GM23338 (cell line): Measurements from ENCODE around the gene TRAF3IP3. TPM values are rescaled to one million over a fixed set of nuclear protein-coding genes. Genes with fewer than 3 reads are reported as not detected.

Experiments used
- CTCF ChIP-seq, 2 experiments: fragments of 200-600 bp in 1 of 2; sonication (generic) in 1 of 2; conservative IDR thresholded peaks; 2 replicates each; pipeline versions ENCODE4 v1.5.1 to v1.6.1; 2016 to 2017; ENCODE audit warnings: antibody characterized with exemption in 2 of 2, low read depth in 2 of 2, mild to moderate bottlenecking in 2 of 2, moderate library complexity in 1 of 2
- EZH2 ChIP-seq: fragments of 200-600 bp; sonication (generic); IDR thresholded peaks from one replicate; pipeline ENCODE4 v1.8.0; 2017; ENCODE audit warnings: antibody characterized with exemption, mild to moderate bottlenecking, low read depth; ENCODE audit not compliant: unreplicated experiment
- EZH2phosphoT487 ChIP-seq: fragments of 200-600 bp; sonication (generic); IDR thresholded peaks from one replicate; pipeline ENCODE4 v1.8.1; 2018; ENCODE audit warnings: antibody characterized with exemption; ENCODE audit not compliant: unreplicated experiment
- JUNB ChIP-seq: IDR thresholded peaks from one replicate; pipeline ENCODE4 v1.6.1; 2016; ENCODE audit warnings: antibody characterized with exemption; ENCODE audit not compliant: unreplicated experiment
- NANOG ChIP-seq: IDR thresholded peaks from 2 replicates; pipeline ENCODE4 v1.6.1; 2016; ENCODE audit warnings: antibody characterized with exemption, borderline replicate concordance
- POLR2AphosphoS5 ChIP-seq: IDR thresholded peaks from 2 replicates; pipeline ENCODE4 v1.6.1; 2016; ENCODE audit warnings: antibody characterized with exemption, low read depth
- polyA plus RNA-seq: library from polyadenylated mRNA; unstranded; fragments of >200 nt; fragmentation: Nextera tagmentation; extraction: Ambion mirVana; gene quantifications from 2 replicates; pipeline ENCODE4 v1.2.1, GENCODE V29; 2016
- total RNA-seq: library from RNA; depleted of rRNA; stranded (reverse); fragments of >200 nt; shearing (Covaris generic); gene quantifications from 2 replicates; pipeline ENCODE4 v1.2.3, GENCODE V29; 2014
- TF ChIP-seq, protein P1 (sequence below): fragments of 250-450 bp; sonication (Bioruptor Pico); IDR thresholded peaks from 2 replicates; pipeline ENCODE4 v1.5.0; 2020; ENCODE audit warnings: mild to moderate bottlenecking, moderate library complexity
- TF ChIP-seq, protein P2 (sequence below): IDR thresholded peaks from 2 replicates; pipeline ENCODE4 v1.6.1; 2016; ENCODE audit warnings: antibody characterized with exemption

TRAF3IP3 gene
- total and polyA plus RNA-seq, 2 experiments from 2014 or later: not detected

GRCh38 chr1:209729436-209729835 is 26.4 kb upstream of the TRAF3IP3 start (continued):
- TF ChIP-seq, protein P1, sequence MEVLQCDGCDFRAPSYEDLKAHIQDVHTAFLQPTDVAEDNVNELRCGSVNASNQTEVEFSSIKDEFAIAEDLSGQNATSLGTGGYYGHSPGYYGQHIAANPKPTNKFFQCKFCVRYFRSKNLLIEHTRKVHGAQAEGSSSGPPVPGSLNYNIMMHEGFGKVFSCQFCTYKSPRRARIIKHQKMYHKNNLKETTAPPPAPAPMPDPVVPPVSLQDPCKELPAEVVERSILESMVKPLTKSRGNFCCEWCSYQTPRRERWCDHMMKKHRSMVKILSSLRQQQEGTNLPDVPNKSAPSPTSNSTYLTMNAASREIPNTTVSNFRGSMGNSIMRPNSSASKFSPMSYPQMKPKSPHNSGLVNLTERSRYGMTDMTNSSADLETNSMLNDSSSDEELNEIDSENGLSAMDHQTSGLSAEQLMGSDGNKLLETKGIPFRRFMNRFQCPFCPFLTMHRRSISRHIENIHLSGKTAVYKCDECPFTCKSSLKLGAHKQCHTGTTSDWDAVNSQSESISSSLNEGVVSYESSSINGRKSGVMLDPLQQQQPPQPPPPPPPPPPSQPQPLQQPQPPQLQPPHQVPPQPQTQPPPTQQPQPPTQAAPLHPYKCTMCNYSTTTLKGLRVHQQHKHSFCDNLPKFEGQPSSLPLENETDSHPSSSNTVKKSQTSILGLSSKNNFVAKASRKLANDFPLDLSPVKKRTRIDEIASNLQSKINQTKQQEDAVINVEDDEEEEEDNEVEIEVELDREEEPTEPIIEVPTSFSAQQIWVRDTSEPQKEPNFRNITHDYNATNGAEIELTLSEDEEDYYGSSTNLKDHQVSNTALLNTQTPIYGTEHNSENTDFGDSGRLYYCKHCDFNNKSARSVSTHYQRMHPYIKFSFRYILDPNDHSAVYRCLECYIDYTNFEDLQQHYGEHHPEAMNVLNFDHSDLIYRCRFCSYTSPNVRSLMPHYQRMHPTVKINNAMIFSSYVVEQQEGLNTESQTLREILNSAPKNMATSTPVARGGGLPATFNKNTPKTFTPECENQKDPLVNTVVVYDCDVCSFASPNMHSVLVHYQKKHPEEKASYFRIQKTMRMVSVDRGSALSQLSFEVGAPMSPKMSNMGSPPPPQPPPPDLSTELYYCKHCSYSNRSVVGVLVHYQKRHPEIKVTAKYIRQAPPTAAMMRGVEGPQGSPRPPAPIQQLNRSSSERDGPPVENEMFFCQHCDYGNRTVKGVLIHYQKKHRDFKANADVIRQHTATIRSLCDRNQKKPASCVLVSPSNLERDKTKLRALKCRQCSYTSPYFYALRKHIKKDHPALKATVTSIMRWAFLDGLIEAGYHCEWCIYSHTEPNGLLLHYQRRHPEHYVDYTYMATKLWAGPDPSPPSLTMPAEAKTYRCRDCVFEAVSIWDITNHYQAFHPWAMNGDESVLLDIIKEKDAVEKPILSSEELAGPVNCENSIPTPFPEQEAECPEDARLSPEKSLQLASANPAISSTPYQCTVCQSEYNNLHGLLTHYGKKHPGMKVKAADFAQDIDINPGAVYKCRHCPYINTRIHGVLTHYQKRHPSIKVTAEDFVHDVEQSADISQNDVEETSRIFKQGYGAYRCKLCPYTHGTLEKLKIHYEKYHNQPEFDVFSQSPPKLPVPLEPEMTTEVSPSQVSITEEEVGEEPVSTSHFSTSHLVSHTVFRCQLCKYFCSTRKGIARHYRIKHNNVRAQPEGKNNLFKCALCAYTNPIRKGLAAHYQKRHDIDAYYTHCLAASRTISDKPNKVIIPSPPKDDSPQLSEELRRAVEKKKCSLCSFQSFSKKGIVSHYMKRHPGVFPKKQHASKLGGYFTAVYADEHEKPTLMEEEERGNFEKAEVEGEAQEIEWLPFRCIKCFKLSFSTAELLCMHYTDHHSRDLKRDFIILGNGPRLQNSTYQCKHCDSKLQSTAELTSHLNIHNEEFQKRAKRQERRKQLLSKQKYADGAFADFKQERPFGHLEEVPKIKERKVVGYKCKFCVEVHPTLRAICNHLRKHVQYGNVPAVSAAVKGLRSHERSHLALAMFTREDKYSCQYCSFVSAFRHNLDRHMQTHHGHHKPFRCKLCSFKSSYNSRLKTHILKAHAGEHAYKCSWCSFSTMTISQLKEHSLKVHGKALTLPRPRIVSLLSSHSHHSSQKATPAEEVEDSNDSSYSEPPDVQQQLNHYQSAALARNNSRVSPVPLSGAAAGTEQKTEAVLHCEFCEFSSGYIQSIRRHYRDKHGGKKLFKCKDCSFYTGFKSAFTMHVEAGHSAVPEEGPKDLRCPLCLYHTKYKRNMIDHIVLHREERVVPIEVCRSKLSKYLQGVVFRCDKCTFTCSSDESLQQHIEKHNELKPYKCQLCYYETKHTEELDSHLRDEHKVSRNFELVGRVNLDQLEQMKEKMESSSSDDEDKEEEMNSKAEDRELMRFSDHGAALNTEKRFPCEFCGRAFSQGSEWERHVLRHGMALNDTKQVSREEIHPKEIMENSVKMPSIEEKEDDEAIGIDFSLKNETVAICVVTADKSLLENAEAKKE (CRISPR knock-in tag): no peak
- TF ChIP-seq EZH2phosphoT487 (no peak), NANOG (no peak), JUNB (no peak), CTCF (conservative IDR thresholded peaks at IDR 0.05; ENCODE audit: low read depth in 2 of 2) (no peak), EZH2 (no peak), POLR2AphosphoS5 (no peak)
- TF ChIP-seq, protein P2, sequence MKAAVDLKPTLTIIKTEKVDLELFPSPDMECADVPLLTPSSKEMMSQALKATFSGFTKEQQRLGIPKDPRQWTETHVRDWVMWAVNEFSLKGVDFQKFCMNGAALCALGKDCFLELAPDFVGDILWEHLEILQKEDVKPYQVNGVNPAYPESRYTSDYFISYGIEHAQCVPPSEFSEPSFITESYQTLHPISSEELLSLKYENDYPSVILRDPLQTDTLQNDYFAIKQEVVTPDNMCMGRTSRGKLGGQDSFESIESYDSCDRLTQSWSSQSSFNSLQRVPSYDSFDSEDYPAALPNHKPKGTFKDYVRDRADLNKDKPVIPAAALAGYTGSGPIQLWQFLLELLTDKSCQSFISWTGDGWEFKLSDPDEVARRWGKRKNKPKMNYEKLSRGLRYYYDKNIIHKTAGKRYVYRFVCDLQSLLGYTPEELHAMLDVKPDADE: no peak
